Spinal cord (tissue), 10 donors: Measurements from ENCODE around the gene RFTN2. TPM values are rescaled to one million over a fixed set of nuclear protein-coding genes. Genes with fewer than 3 reads are reported as not detected.
"Not testable (repeated sequence)": the region's sequence is repeated elsewhere in the genome, so short reads cannot be mapped to it uniquely, and the experiment has no call there.

Source experiments
- DNase-seq, 6 donors: peaks; one replicate each; pipeline versions ENCODE4 v3.0.0 to v3.0.0-alpha.2; 2013 to 2015; ENCODE audit warnings: low spot score in 6 of 6, low read depth in 4 of 6
- H3K27ac ChIP-seq: one replicate; pipeline ENCODE4 v1.5.1; 2013; ENCODE audit warnings: low read depth, low read length, control low read depth
- H3K27me3 ChIP-seq: one replicate; pipeline ENCODE4 v1.6.1; 2013; ENCODE audit warnings: low read length; ENCODE audit not compliant: control insufficient read depth, insufficient read depth
- H3K36me3 ChIP-seq: one replicate; pipeline ENCODE4 v1.6.1; 2013; ENCODE audit warnings: low read length; ENCODE audit not compliant: control insufficient read depth, insufficient read depth
- H3K4me1 ChIP-seq: one replicate; pipeline ENCODE4 v1.6.1; 2013; ENCODE audit warnings: low read length; ENCODE audit not compliant: control insufficient read depth, insufficient read depth
- H3K4me3 ChIP-seq: one replicate; pipeline ENCODE4 v1.5.1; 2013; ENCODE audit warnings: low read depth, low read length, control low read depth
- H3K9me3 ChIP-seq: one replicate; pipeline ENCODE4 v1.6.1; 2013; ENCODE audit warnings: low read length; ENCODE audit not compliant: control insufficient read depth, insufficient read depth
- WGBS: methylation state at CpG from one replicate; pipeline ENCODE4 v1.1.5; 2013; ENCODE audit warnings: missing lambda C conversion rate; ENCODE audit not compliant: insufficient coverage; 5-methylcytosine and 5-hydroxymethylcytosine counted together
- polyA plus RNA-seq, 2 donors: library from polyadenylated mRNA; unstranded; fragments of 120-200 nt; gene quantifications; one replicate each; pipeline ENCODE4 v1.2.1, GENCODE V29; 2013; ENCODE audit not compliant: insufficient read length in 2 of 2
- total RNA-seq, 2 donors: library from RNA; depleted of rRNA in 1 of 2; stranded (reverse); fragments of 120-200 nt in 1 of 2; fragments of >200 nt in 1 of 2; gene quantifications; one replicate each; pipeline versions ENCODE4 v1.2.3 to v1.2.4, GENCODE V29; 2013 to 2014
- donor health status: healthy.

The RFTN2 gene
- total and polyA plus RNA-seq, 4 donors = 72.2 to 81.9 (median 78.9) TPM

DNA sequence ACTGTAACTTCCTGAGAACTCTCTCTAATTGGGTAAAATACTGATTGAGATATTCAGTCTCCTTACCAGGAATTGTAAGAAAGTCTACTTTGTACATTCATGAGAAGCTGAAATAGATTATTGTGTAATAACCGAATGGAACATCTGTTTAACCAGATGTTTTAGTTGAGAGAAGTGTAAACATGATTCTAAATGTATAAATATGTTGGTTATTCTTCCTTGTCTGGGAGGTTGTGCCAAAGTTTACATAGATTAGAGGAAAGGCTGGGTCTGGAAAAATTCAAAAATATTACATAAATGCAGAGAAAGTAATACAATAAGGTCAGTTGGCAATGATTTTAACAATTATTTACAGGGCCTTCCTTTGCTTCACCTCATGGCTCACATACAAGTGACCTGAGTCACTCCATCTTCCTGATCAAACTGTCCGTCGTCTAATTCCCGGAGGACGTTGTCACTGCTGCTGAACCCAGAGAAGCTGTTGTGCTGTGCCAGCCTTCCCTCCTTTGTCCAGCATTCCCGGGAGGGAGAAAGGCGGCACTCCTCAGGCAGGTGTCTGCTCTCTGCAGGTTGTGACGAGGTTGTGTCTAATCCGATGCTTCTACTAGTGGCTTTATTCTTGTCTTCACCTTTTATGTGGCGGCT lies 103.6 kb downstream of the RFTN2 start:
- 84% methylated on average over 8 of the region's 10 CpGs for WGBS
- H3K9me3 ChIP-seq = peaks cover 4% of the 10 kb centered on the region
- H3K27ac ChIP-seq = peak overlapping the region; percentile 40
- H3K36me3 ChIP-seq = peaks cover 13% of the 10 kb centered on the region
- DNase-seq = peak in 2 of 6 donors; percentile 31 to 64
- peaks cover 3% of the 10 kb centered on the region for H3K4me1 ChIP-seq
- no peaks in the 10 kb centered on the region for H3K27me3 ChIP-seq
- H3K4me3 ChIP-seq = no peak overlapping the region

DNA sequence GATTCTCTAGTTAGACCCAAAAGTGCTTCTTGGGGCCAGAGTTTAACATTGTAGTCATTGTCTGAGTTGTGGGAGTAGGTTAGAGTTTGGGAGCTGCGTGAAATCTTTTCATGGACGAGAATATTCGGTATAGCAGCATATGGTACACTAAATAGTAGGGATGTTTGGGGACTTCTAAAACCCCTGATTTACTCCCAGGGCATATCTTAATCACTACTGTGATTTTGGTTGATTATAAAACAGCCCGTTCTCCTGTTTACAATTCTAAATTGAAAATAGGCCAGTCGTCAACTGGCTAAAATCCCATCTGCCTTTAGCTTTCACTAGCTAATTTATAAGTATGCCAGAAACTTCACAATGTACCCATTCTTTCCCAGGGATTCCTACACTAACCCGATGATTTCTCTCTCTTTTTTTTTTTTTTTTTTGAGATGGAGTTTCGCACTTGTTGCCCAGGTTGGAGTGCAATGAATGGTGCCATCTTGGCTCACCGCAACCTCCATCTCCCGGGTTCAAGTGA lies 115.2 kb downstream of the RFTN2 start:
- Histone ChIP-seq H3K27ac (peak overlapping the region; percentile 72), H3K9me3 (no peaks in the 10 kb centered on the region), H3K36me3 (peaks cover 7% of the 10 kb centered on the region), H3K4me1 (peaks cover 5% of the 10 kb centered on the region), H3K27me3 (no peaks in the 10 kb centered on the region), H3K4me3 (no peak overlapping the region)
- peak in 2 of 6 donors; percentile 31 to 62 for DNase-seq
- 45% methylated on average over 6 of the region's 9 CpGs for WGBS

DNA sequence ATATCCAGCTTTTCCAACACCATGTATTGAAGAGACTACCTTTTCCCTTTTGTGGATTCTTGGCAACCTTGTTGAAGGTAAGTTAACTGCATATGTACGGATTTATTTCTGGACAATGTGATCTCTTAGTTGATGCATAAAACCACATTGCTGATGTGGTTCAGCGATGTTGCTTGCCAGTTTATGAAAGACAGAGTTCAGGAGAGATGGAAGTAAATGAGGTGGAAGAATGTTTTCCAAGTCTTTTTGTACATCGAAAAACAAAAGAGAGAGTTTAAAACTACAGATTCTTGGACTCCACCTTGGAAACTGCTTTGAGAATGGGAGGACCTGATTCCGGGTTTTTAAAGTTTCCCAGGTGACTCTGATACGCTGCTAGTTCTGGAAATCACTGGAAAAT lies 115.7 kb downstream of the RFTN2 start:
- H3K36me3 ChIP-seq = peaks cover 9% of the 10 kb centered on the region
- DNase-seq = peak in 2 of 6 donors; percentile 3 to 38
- 52% methylated on average over 4 of the region's 5 CpGs for WGBS
- H3K9me3 ChIP-seq = no peaks in the 10 kb centered on the region
- H3K4me3 ChIP-seq = no peak overlapping the region
- peaks cover 5% of the 10 kb centered on the region for H3K4me1 ChIP-seq
- peak overlapping the region; percentile 72 for H3K27ac ChIP-seq
- H3K27me3 ChIP-seq = no peaks in the 10 kb centered on the region

DNA sequence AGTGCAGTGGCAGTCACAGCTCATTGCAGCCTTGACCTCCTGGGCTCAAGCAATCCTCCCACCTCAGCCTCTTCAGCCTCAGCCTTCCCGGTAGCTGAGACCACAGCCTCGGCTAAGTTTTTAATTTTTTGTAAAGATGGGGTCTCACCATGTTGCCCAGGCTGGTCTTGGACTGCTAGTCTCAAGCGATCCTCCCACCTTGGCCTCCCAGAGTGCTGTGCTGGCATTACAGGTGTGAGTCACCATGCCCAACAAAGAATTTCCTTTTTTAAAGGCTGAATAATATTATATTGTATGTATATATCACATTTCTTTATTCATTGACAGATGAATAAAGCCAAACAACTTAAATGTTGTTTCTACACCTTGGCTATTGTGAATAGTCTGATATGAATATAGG lies 117.0 kb downstream of the RFTN2 start:
- Histone ChIP-seq H3K27ac (no peak overlapping the region), H3K9me3 (no peaks in the 10 kb centered on the region), H3K4me1 (peaks cover 5% of the 10 kb centered on the region), H3K27me3 (no peaks in the 10 kb centered on the region), H3K36me3 (peaks cover 16% of the 10 kb centered on the region), H3K4me3 (no peak overlapping the region)
- 100% methylated on average over 2 of the region's 3 CpGs for WGBS
- no peak for DNase-seq

DNA sequence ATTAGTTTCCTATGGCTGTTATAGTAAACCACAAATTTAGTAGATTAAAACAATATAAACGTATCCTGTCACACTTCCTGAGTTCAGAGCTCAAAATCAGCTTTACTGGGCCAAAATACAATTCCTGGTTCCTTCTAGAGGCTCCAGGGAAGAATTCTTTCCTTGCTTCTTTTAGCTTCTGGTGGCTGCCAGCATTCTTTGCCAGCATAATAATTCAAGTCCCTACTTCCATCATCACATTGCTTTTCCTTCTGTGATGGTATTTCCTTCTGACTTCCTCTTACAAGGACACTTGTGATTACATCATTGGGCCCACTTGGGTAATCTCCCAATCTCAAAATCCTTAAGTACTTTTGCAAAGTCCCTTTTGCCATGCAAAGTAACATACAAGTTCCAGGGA lies 118.9 kb downstream of the RFTN2 start:
- H3K9me3 ChIP-seq = no peaks in the 10 kb centered on the region
- H3K4me3 ChIP-seq = no peak overlapping the region
- WGBS = 71% methylated on average over 1 of the region's 1 CpG
- H3K4me1 ChIP-seq = peaks cover 5% of the 10 kb centered on the region
- H3K36me3 ChIP-seq = peaks cover 13% of the 10 kb centered on the region
- peak in 1 of 6 donors; percentile 25 for DNase-seq
- H3K27ac ChIP-seq = peak overlapping the region; percentile 15
- no peaks in the 10 kb centered on the region for H3K27me3 ChIP-seq

DNA sequence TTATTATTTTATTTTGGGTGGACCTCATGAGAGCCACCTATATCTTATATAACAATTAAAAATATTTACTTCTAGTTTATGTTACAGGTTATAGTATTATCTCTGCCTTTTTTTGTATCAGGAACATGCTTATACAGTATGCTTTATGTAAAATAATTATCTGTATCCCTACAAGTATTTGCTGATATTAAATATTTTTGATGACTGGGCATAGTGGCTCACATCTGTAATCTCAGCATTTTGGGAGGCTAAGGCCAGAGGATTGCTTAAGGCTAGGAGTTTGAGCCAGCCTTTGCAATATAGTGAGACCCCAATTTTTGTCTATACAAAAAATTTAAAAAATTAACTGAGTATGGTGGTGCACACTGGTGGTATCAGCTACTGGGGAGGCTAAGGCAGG lies 119.9 kb downstream of the RFTN2 start:
- H3K4me3 ChIP-seq = no peak overlapping the region
- no peaks in the 10 kb centered on the region for H3K27me3 ChIP-seq
- H3K27ac ChIP-seq = no peak overlapping the region
- DNase-seq = no peak
- no peaks in the 10 kb centered on the region for H3K9me3 ChIP-seq
- peaks cover 1% of the 10 kb centered on the region for H3K4me1 ChIP-seq
- H3K36me3 ChIP-seq = peaks cover 13% of the 10 kb centered on the region

DNA sequence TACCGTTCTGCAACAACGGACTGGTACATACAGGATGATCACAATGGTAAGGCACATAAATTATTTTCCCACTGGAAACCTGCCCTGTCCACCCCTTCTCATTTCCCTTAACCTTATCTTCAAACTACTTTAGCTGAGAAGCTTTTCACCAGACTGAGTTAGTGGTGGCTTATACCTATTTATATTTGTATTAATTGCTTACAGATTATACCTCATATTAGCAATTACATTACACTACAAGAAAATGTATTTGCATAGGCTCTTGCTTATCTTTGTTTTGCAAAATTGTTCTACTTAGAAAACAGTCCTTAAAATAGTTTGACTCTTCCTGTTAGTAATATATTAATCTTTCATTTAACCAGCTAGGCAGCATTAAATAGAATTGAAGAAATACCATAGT lies 124.1 kb downstream of the RFTN2 start:
- H3K27me3 ChIP-seq, H3K4me1 ChIP-seq, DNase-seq, H3K4me3 ChIP-seq, H3K27ac ChIP-seq, H3K9me3 ChIP-seq: not testable (repeated sequence)
- H3K36me3 ChIP-seq = peaks cover 16% of the 10 kb centered on the region
- no CpG with 5 or more reads among the region's 2 CpGs for WGBS

DNA sequence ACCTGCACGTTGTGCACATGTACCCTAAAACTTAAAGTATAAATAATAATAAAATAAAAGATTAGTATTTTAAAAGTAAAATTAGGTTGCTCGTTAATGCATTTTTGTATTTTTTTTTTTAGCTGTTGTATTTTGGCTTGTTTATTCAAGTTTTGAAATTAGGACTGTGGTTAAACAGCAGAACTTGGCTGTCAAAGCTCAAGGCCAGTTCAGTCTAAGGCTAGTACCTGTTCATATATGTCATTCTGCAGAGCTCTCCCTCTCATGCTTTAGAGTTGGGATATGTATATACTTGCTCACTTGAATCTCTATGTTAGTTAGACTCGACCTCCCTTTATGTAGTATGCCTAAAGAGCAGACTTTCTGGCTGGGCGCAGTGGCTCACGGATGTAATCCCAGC lies 126.8 kb downstream of the RFTN2 start:
- Histone ChIP-seq H3K4me3 (no peak overlapping the region), H3K36me3 (peaks cover 15% of the 10 kb centered on the region), H3K27ac (no peak overlapping the region), H3K9me3 (no peaks in the 10 kb centered on the region), H3K27me3 (no peaks in the 10 kb centered on the region), H3K4me1 (no peaks in the 10 kb centered on the region)
- DNase-seq = no peak
- WGBS = 97% methylated on average over 3 of the region's 5 CpGs

DNA sequence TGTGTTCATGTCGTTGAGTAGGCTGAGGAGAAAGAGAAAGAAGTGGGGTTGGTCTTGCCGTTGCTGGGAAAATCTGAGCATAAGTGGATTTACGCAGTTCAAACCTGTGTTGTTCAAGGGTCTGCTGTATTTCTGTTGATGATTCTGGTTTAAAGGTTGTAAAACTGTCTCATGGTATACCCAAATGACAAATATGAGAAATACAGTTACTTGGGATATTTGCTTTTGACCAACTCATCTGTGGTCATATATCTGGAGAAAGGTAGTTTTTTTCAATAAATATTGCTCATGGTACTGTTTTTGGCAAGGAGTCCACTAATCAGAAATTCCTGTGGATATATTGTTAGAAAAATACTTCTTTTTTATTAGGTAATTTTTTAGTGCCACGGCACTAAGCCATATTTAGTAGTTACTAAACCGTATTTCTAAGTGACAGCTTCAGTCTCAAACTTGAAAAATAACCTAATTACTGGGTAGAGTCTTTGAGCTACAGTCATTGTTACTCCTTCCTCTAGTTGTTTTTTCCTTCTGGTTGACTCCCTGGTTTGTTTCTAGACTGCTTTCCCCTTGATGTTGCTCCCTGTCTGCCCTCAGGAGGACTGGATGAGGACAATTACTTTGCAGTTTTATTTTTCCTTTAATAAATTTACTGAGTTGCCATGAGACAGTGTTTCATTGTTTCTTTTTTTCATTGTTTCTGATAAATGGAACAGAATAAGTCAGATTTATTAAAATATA lies 128.1 kb downstream of the RFTN2 start:
- no peak for DNase-seq
- Histone ChIP-seq H3K27ac (no peak overlapping the region), H3K4me1 (no peaks in the 10 kb centered on the region), H3K4me3 (no peak overlapping the region), H3K9me3 (no peaks in the 10 kb centered on the region), H3K36me3 (peaks cover 16% of the 10 kb centered on the region), H3K27me3 (no peaks in the 10 kb centered on the region)
- WGBS = 81% methylated on average over 5 of the region's 5 CpGs

DNA sequence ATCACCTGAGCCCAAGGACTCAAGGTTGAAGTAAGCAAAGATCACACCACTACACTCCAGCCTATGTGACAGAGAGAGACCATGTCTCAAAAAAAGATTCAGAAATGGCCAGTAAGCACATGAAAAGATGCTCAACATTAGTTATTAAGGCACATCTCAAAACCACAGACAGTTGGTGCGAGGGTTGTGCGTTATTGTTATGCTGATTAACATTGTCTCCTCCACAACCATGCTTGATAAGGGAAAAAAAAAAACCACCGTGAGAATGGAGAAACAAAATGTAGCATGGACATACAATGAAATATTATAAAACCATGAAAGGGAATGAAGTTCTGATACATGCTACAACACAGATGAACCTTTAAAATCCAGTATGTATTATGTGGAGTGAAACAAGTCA lies 132.2 kb downstream of the RFTN2 start:
- DNase-seq = no peak
- Histone ChIP-seq H3K4me1 (no peaks in the 10 kb centered on the region), H3K9me3 (no peaks in the 10 kb centered on the region), H3K27me3 (no peaks in the 10 kb centered on the region), H3K4me3 (no peak overlapping the region), H3K27ac (no peak overlapping the region), H3K36me3 (peaks cover 18% of the 10 kb centered on the region)
- WGBS = no CpG with 5 or more reads among the region's 3 CpGs
